ACHN (cell line): ENCODE measurements around the gene ZNF474.

ENCODE experiments used
- DNase-seq: peaks from one replicate; pipeline ENCODE4 v3.0.0-alpha.2; 2015
- in situ Hi-C: cut with HindIII; loops from 2 replicates; pipeline ENCODE4 v1.10.0; 2017; ENCODE audit warnings: low sequenced_read_pairs, low pct_ligation_motif_present, low pct_unique_long_range_greater_than_20kb

The ZNF474 gene

DNA sequence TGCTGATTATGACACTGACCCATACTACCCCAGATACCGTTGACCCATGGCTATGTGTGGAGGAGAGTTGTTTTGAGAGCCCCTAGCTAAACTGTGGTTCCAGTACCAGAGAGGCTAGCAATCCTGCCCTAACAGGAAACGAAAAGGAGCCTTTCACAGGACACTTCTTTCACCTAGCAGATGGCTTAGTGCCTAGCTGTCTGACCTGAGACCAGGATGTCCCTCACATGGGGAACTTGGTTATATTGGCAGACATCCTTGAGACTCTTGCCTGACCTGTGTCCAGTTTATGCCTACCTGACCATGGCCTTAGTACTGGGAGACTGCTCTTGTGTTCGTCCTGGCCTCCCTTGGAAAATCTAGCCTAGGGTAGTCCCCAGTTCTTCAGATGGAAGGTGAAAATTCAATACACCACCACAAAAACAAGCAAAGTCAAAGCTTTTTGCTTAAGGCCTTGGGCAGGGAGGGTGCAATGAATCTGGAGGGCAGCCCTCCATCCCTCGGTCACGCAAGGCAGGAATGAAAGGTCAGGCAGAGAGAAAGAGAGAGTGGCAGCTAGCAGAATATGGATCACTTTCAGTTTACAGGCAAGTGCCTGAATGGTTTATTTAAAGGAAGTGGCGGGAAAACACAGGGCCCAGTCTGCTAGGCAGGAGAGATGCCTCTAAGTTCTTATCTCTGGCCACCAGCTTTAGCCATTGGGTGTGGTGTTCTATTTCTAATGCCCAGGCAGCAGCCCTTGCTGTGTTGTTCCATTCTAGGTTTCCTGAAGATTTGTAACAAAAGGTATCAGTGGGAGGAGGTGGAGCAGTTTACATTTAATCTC is 16.4 kb upstream of the ZNF474 start:
- DNase-seq: no peak
- in situ Hi-C loops: no loop called here

DNA sequence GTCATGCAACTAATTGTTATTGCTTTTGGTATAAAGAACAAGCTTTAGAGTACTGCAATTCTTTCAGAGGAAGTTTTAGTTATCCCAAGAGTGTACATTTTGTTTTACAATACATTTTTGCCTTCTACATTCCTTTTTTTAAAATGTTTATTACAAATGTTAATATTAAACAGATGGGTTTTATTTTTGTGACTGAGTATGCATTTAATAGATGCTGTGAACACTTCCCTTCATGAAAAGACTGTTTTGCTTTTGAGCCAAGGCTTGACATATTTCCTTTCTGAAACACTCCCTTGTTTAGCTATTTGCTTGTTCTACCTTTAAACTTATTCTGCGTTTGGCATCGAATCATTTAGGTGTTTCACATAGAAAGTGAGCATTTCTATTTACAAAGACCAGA is 14.8 kb upstream of the ZNF474 start:
- in situ Hi-C loops: no loop called here

DNA sequence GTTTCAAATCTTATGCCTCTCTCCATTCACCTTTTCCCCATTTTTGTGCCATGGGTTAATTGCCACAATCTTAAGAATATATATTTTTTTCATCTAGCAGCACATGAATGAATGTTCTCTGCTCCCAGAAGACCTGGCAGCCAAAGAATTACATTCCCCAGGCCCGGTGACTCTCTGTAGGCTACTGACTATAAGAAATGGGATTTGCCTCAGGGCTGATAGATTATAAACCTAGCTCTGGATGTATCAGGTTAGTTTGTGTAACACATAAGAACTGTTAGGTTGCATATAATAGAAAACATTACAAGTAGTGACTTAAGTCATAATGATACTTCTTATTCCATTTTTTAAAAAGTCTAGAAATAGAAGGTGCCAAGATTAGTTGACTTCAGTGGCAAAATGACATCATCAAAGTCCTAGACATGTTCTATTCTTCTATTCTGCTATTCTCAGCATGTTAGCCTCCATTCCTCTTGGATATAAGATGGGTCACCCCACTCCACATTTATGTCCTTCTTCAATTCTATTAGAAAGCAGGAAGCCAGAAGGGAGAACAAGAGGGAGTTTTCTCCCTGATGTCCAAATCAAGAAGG is 10.9 kb upstream of the ZNF474 start:
- DNase-seq: no peak
- in situ Hi-C loops: no loop called here

More for the DNA sequence above, 14.8 kb upstream of the ZNF474 start:
- DNase-seq: no peak

DNA sequence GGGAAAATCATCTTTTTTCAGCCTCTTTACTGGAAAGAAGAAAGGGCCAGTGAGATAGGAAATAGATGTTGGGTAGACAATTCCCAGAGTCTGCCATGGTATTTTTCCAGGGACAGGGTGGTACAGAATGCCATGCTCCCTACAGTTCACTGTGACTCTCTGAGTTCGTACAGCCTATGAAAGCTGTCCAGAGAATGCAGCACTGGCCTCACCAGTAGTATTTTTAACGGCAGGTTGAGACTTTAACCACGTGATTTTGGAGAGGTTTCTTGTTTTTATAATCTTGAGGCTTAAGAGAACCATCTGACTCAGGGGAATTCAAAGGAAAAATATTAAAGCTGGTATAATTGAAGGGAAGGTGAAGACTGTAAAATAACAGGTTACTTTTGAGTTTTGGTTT is 10.1 kb upstream of the ZNF474 start:
- DNase-seq: no peak
- in situ Hi-C loops: no loop called here

DNA sequence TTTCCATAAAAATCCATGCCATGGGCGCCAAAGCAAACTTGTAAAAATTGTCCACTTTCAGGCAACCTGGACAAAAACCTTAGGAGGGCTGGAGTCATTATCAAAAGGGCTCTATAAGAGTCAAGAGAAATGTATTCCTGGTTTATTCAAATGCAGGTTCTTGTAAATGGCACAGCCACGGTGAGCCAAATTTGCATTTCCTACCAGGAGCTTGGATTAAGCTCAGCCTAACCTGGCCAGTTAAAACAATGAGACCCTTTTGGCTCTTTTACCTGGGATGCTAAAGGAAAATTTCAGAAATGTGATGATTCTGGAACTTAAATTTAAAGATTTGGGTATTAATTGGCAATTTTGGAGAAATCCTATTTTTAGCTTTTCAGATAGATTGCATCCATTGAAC is 8.9 kb upstream of the ZNF474 start:
- in situ Hi-C loops: no loop called here
- no peak for DNase-seq

DNA sequence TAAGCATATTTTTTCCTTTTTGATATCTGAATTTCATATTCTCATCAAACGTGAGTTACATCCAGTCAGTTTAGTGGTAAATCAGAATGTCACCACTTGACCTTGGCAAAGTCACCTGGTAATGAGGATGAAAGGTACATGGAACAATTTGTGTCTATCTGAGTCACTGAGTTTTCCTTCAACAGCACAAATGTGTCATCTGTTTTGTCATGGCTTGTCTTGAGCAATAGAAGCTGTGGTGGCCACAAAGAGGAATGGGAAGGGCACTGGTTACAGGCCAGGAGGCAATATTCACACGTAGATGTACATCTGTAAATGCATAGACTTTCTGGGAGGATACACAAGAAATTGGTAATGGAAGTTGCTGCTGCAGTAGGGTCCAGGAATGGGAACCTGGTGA is 8.4 kb upstream of the ZNF474 start:
- DNase-seq: no peak
- in situ Hi-C loops: no loop called here

DNA sequence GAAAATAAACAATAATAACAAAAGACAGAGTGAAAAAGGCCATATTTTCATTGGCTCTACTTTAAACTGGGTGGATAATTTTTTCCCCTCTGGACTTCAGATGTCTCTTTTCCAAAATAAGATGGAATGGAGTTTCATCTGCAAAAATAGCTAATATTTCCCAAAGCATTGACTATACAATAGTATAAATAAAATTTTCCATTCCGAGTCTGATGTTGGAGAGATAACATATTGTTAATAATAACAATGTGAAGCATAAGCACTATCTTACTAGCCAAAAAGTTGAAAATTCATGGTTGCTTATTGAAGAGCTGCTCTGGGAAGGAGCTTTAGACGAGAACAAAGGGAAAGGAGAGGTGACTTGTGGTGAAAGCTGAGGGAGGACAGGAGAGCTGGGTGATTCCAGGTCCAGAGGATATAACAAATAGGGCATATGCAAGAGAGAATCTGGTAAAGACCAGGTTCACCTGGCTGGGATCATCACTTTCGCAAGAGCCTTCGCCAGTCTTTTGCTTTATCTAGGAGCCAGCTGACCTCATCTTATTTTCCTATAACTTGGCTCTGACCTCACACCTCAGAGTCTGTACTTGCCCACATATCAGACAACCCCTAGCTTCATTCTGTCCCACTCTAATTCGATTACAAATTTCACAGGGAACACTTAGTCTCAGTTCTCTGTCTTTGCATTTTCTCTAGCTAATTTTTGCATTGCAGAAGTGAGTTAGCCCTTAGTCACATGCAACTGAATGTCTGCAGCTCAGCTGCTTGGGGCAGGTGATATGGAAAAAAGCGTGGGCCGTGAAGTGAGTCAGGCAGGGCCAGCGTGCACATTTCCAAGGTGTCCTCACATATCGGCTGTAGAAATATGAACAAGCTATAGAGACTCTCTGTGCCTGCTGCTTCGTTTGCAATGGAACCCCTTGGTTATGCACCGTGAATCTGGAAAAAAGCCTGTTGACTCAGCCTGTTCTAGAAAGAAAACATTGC is 7.6 kb upstream of the ZNF474 start:
- no peak for DNase-seq
- in situ Hi-C loops: no loop called here

DNA sequence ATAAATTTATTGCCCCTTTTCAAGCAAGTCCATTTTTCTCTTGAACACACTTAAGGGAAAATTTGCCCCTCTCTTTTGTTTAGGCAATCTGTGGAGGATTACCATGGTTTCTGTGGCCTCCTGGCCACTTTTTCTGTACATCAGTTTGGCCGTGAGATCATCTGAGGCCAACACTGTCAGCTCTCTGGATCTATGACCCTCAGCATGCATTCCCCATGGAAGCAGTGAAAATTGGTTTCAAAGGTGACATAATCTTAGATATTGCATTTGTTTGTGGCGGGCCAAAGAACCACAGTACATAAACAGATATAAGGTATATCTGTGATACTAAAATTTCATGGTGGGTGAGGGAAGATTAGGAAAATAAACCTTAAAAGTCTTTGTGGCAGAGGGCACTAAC is 4.6 kb upstream of the ZNF474 start:
- no peak for DNase-seq
- in situ Hi-C loops: no loop called here

DNA sequence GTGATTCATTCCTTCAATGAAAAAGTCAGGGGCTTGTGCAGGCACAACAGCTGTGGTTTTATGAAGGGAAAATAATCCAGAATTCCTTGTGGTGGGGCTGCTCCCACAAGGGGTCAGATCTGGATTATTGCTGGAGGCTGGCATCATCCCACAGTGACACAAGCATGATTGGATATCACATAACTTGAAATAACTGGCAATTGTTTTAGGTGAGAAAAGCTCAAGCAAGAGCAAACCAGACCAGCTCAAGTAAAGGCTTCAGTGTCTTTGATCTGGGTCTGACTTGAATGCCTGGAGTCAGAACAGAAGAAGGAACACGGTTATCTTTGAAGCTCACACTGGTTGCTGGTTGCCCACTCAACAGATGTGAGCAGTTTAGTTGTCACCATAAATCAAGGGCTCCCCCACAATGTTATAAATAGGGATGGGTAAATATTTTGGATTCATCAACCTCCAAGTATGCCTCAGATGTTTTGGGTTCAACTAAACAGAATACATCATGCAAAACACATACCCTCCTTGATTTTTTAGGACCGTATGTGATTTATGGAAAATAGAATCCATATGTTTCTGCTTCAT is 3.1 kb upstream of the ZNF474 start:
- in situ Hi-C loops: no loop called here
- DNase-seq: no peak

DNA sequence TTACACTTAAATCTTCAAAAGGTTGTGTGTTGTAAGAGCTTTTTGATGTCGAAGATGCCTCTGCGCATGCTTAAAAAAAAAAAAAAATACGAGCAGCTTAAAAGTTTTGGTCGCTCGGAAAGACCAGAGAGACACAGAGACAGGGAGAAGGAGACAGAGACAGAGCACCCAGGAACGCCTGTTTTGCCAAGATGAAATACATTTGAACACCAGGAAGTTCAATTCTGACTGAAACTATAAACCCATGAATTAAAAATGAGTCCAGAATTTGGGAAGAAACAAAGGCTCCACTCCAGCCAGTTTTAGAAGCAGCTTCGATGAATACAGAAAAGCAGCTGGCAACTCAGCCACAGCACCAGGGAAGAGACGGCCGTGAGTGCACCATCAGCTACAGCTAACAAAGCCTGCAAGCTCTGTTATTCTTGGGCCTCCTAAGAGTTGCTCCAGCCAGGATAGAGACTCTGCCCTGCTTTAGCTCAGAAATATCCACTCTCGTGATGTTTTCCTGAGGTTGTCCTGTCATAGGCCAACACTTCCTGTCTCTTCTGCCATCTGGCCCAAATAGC is 2.5 kb upstream of the ZNF474 start:
- in situ Hi-C loops: no loop called here
- no peak for DNase-seq

DNA sequence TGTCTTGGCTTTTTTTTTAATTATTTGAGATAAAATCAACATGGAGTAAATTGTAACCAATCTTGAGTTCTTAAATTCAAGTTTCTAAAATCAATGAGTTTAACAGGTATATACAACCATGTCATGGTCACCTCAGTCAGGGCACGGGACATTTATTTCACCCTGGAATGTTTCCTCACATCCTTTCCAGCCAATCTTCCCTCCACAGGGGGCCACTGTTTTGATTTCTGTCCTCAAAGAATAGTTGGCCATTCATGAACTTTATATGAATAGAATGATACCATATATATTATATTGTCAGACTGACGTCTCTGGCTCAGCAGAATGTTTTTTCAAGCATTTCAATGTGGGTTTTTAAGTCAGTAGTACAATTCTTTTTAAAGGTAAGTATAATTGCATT is 806 bp downstream of the ZNF474 start:
- DNase-seq: peak; percentile 52
- in situ Hi-C loops: no loop called here

DNA sequence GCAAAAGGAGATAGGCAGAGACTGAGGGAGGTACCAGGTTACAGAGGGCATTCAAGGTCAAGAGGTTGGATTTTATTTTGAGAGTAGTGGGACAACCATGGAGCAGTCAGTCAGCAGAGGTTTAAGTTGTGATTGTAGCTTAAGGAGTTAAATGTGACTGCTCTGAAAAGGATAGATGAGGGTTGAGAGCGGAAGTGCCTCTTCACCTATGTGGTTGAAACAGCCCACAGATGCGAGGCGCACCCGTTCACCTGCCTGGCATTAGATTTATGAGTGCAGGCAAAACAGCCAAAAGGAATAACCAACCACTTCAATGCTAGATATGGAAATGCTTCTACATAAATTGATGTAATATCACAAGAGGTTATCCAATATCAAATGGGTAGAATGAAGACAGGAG is 8.4 kb downstream of the ZNF474 start:
- no peak for DNase-seq
- in situ Hi-C loops: no loop called here

DNA sequence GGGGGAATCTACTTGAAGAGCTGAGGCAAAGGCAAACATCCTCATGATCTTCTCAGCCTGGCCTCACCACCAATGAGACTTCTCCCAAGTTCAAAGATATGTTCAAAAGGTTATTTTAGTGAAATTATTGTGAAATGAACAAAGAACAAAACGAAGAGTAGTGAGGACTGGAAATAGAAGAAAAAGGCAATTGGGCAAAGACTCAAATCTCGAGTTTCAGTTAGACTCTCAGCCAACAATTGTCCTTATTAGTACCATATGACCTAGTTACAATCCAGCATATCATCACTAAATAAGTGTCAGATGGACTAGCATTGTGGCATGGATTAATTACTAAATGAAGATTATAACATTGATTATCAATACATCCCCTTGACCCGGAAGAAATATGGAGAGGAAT is 9.0 kb downstream of the ZNF474 start:
- in situ Hi-C loops: no loop called here
- no peak for DNase-seq

DNA sequence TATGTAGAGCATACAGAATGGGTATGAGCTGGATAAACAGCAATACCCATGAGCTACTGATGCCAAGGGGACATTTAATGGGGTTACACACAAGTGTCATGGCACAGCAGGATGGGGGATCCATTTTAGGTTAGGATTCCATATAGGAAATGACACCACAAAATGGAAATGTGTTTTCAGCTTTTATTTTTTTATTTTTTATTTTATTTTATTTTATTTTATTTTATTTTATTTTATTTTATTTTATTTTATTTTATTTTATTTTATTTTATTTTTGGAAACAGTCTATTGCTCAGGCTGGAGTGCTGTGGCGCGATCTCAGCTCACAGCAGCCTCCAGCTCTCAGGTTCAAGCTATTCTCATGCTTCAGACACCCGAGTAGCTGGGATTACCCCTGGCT is 11.6 kb downstream of the ZNF474 start:
- DNase-seq: no peak
- in situ Hi-C loops: no loop called here

DNA sequence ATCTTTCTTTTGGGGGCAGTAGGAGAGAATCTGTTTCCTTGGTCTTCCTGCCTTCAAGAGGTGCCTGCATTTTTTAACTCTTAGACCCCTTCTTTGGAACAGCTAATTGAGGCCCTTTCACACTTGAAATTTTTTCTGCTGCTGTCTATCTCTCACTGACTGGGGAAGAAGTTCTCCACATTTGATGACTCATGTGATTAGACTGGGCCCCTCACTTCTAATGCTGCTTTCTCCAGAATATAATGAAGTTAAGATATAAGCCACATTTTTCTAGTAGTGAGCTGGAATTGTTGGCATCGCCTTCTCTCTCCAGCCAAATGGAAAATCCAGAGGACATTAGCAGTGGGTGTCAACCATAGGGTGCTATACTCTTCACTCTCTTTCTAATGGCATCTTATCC is 12.4 kb downstream of the ZNF474 start:
- in situ Hi-C loops: no loop called here
- peak; percentile 52 for DNase-seq

DNA sequence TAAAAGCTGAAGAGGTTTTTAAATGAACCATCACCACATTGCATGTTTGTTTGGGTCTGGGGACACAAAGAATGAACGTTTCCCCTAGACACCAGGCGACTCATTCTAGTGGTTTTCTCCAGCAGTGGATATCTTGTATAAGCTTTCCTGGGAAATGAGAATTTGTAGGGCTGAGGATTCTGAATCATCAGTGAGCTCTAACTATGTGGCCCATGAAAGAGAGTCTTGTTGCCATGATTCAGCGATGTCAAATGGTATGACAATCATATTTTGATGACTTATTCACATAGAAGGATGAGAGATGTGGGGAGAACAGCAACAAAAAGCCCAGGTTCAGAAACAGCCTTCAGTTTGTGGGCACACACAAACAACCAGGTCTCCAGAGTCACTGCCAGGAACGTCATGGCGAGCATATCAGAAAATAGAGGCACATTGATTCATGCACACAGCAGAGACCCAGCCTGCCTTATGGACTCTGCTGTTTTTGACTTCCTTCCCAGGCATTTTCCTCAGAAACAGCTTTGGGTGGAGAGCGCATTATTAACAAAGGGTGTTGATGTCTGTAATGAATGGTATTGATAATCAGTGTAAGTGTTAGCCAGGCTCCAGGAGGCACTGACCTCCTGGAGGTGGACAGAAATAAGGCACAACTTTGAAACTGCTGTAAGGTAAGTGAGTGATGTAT is 13.3 kb downstream of the ZNF474 start:
- DNase-seq: peak; percentile 73
- in situ Hi-C loops: no loop called here

DNA sequence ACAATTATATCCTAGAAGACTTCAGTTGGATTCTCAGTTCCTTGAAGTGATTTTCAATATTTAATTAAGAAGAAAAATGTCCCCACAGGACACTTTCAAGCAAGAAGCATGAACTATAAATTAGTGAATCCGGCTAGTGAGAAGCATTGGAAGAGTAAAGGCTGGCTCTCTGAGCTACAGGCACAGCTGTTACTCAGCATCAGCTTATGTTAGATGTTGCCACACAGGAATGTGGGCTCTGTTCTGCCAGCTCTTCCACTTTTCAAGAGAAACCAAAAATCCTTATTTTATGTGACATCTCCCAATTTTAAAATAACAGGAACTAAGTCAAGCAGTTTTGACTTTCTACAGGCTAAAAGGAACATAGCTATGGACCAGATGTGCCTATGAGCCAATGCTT is 14.9 kb downstream of the ZNF474 start:
- in situ Hi-C loops: no loop called here
- DNase-seq: no peak

DNA sequence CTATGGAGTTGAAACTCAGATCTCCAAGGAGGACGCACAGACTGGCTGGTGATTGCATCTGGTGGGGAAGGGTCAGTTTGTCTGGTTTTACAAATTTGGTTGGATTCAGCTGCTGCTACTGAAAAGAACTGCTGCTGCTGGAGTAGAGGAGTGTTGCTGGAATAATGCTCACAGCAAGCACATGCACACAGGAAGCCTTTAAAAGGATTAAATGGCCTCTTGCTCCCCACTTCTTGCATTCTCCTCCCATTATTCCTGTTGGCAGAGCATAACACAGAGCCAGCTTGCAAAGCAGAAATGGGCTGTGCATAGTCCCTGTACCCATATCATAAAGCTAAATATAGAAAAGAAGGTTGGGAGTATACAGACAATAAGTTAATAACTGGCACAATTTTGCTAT is 16.6 kb downstream of the ZNF474 start:
- in situ Hi-C loops: no loop called here
- DNase-seq: no peak
